EL (cell line): Measurements from ENCODE around the gene CRTAC1.

Experiments used
- DNase-seq: peaks from one replicate; pipeline ENCODE4 v3.0.0-alpha.2; 2016

The CRTAC1 gene

GRCh38 chr10:97895084-97895483 is 135.3 kb downstream of the CRTAC1 start:
- DNase-seq: no peak

GRCh38 chr10:97894092-97894491 is 136.3 kb downstream of the CRTAC1 start:
- DNase-seq: no peak

GRCh38 chr10:97892939-97893338 is 137.5 kb downstream of the CRTAC1 start:
- DNase-seq: no peak

- no peak for DNase-seq
These were observed 137.9 kb downstream of the CRTAC1 start for GRCh38 chr10:97892506-97892905.

GRCh38 chr10:97891497-97892167 is 138.8 kb downstream of the CRTAC1 start:
- no peak for DNase-seq

GRCh38 chr10:97889461-97890265 is 140.8 kb downstream of the CRTAC1 start:
- DNase-seq: peak; percentile 86

GRCh38 chr10:97888641-97889262 is 141.7 kb downstream of the CRTAC1 start:
- DNase-seq: peak; percentile 81

GRCh38 chr10:97888134-97888533 is 142.3 kb downstream of the CRTAC1 start:
- DNase-seq: no peak

GRCh38 chr10:97887399-97887798 is 143.0 kb downstream of the CRTAC1 start:
- no peak for DNase-seq

- DNase-seq: no peak
These were observed 144.1 kb downstream of the CRTAC1 start for GRCh38 chr10:97886286-97886685.

GRCh38 chr10:97883092-97883485 is 147.3 kb downstream of the CRTAC1 start:
- no peak for DNase-seq

- peak; percentile 89 for DNase-seq
These were observed 148.0 kb downstream of the CRTAC1 start for GRCh38 chr10:97882142-97883091.

- no peak for DNase-seq
These were observed 150.3 kb downstream of the CRTAC1 start for GRCh38 chr10:97880109-97880508.

GRCh38 chr10:97879241-97879640 is 151.2 kb downstream of the CRTAC1 start:
- DNase-seq: no peak

GRCh38 chr10:97876402-97876801 is 154.0 kb downstream of the CRTAC1 start:
- DNase-seq: no peak

GRCh38 chr10:97875391-97875790 is 155.0 kb downstream of the CRTAC1 start:
- no peak for DNase-seq

GRCh38 chr10:97874332-97874731 is 156.1 kb downstream of the CRTAC1 start:
- no peak for DNase-seq

GRCh38 chr10:97873569-97873968 is 156.9 kb downstream of the CRTAC1 start:
- DNase-seq: no peak

- no peak for DNase-seq
These were observed 159.4 kb downstream of the CRTAC1 start for GRCh38 chr10:97870990-97871389.

- DNase-seq: peak; percentile 89
These were observed 161.1 kb downstream of the CRTAC1 start for GRCh38 chr10:97869091-97870042.

GRCh38 chr10:97868134-97868685 is 162.2 kb downstream of the CRTAC1 start:
- no peak for DNase-seq
